CD8-positive, alpha-beta memory T cell (primary cell): ENCODE measurements around the gene CD200. TPM values are rescaled to one million over a fixed set of nuclear protein-coding genes. Genes with fewer than 3 reads are reported as not detected.

Source experiments
- CTCF ChIA-PET: fragments of 350-600 bp; sonication (Branson Sonifier 250); formaldehyde crosslinking; loops from one replicate; lab custom pipeline; 2021; ENCODE audit warnings: antibody characterized with exemption; lab: Charles Lee
- POLR2A ChIA-PET: fragments of 350-600 bp; sonication (Branson Sonifier 250); formaldehyde crosslinking; loops from one replicate; lab custom pipeline; 2021; ENCODE audit warnings: antibody characterized with exemption; lab: Charles Lee
- DNase-seq, 5 donors: peaks; one replicate each; pipeline versions ENCODE4 v3.0.0 to v3.0.0-alpha.2; 2020 to 2022; ENCODE audit warnings: mixed read lengths in 1 of 5
- H3K27ac ChIP-seq: one replicate; pipeline ENCODE4 v1.7.0; 2013; ENCODE audit warnings: low read depth, mild to moderate bottlenecking, low read length, moderate library complexity
- H3K27me3 ChIP-seq: 2 replicates; pipeline ENCODE4 v1.7.0; 2013; ENCODE audit warnings: low read length, mild to moderate bottlenecking; ENCODE audit not compliant: insufficient read depth, poor library complexity, severe bottlenecking
- H3K36me3 ChIP-seq: 2 replicates; pipeline ENCODE4 v1.7.0; 2013; ENCODE audit warnings: mild to moderate bottlenecking, low read length, moderate library complexity; ENCODE audit not compliant: insufficient read depth
- H3K4me1 ChIP-seq: 2 replicates; pipeline ENCODE4 v1.7.0; 2013; ENCODE audit warnings: mild to moderate bottlenecking, low read length, moderate library complexity; ENCODE audit not compliant: insufficient read depth
- H3K4me3 ChIP-seq: 2 replicates; pipeline ENCODE4 v1.7.0; 2013; ENCODE audit warnings: mild to moderate bottlenecking, low read length
- H3K9me3 ChIP-seq: 2 replicates; pipeline ENCODE4 v1.7.0; 2013; ENCODE audit warnings: mild to moderate bottlenecking, low read length
- H3K27ac Mint-ChIP-seq, 8 donors: one replicate each; pipeline ENCODE4 v1.8.0; 2020 to 2021; ENCODE audit warnings: mixed read lengths in 8 of 8, mild to moderate bottlenecking in 6 of 8, inconsistent platforms in 3 of 8, moderate library complexity in 3 of 8
- H3K27me3 Mint-ChIP-seq, 2 donors: one replicate each; pipeline ENCODE4 v1.8.0; 2020 to 2021; ENCODE audit warnings: mixed read lengths in 2 of 2, mild to moderate bottlenecking in 1 of 2, moderate library complexity in 1 of 2
- H3K36me3 Mint-ChIP-seq, 3 donors: one replicate each; pipeline ENCODE4 v1.8.0; 2020 to 2021; ENCODE audit warnings: mixed read lengths in 3 of 3, inconsistent platforms in 1 of 3, mild to moderate bottlenecking in 1 of 3
- H3K4me1 Mint-ChIP-seq, 3 donors: one replicate each; pipeline ENCODE4 v1.8.0; 2020 to 2021; ENCODE audit warnings: mixed read lengths in 3 of 3, inconsistent platforms in 1 of 3, mild to moderate bottlenecking in 1 of 3
- H3K4me3 Mint-ChIP-seq, 7 donors: one replicate each; pipeline ENCODE4 v1.8.0; 2020 to 2021; ENCODE audit warnings: mixed read lengths in 7 of 7, mild to moderate bottlenecking in 6 of 7, moderate library complexity in 4 of 7, inconsistent platforms in 2 of 7
- H3K9me3 Mint-ChIP-seq, 5 donors: one replicate each; pipeline ENCODE4 v1.8.0; 2020 to 2022; ENCODE audit warnings: mixed read lengths in 5 of 5, mild to moderate bottlenecking in 3 of 5, moderate library complexity in 2 of 5, inconsistent platforms in 1 of 5
- polyA plus RNA-seq: library from polyadenylated mRNA; unstranded; fragments of 300-500 nt; fragmentation: Illumina TruSeq; gene quantifications from one replicate; pipeline ENCODE4 v1.2.3, GENCODE V29; 2021
- total RNA-seq, 2 experiments: library from RNA; stranded (reverse); gene quantifications; one replicate each; pipeline ENCODE4 v1.2.3, GENCODE V29; 2021

CD200 gene
- total and polyA plus RNA-seq, 3 experiments from 2014 or later: 1.7 to 18.3 (median 17.9) TPM

GRCh38 chr3:112303764-112304325 lies 29.1 kb upstream of the CD200 start:
- Histone ChIP-seq H3K36me3 (no peaks in the 10 kb centered on the region), H3K4me3 (peak overlapping the region; percentile 62), H3K9me3 (no peaks in the 10 kb centered on the region), H3K4me1 (peaks cover 18% of the 10 kb centered on the region), H3K27me3 (no peaks in the 10 kb centered on the region), H3K27ac (no peak overlapping the region)
- POLR2A ChIA-PET: no interaction called here
- CTCF ChIA-PET: interaction anchor here (1.2 to 2.9 kb wide), 3 partner anchors 11 to 193 kb away, joined by 3 to 10 read pairs (median 8); no protein-coding TSS in a partner anchor
- H3K27ac Mint-ChIP-seq: no peak overlapping the region
- H3K27me3 Mint-ChIP-seq: no peaks in the 10 kb centered on the region
- peaks cover 1% of the 10 kb centered on the region in 3 donors for H3K4me1 Mint-ChIP-seq
- peak in 2 of 5 donors; percentile 6 to 49 for DNase-seq
- H3K36me3 Mint-ChIP-seq: no peaks in the 10 kb centered on the region
- H3K9me3 Mint-ChIP-seq: no peaks in the 10 kb centered on the region
- no peak overlapping the region for H3K4me3 Mint-ChIP-seq

DNA sequence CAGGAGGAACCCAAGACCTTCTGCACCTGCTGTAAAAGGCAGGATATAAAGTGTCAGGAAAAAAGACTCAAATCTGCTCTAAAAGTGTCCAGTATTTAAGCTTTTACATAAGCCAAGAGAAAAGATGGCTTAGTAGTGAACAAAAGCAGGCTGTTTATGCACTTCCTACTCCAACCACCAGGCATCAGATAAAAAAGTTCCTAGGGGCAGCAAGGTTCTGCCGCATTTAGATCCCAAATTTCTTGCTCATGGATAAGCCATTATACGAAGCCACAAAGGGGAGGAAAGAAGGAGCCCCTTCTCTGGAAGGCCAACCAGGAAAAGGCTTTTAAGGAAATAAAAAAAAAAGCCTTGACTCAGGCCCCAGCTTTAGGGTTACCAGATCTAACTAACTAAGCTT lies 28.3 kb upstream of the CD200 start:
- Histone ChIP-seq H3K4me1 (peaks cover 18% of the 10 kb centered on the region), H3K4me3 (peak overlapping the region; percentile 62), H3K27ac (no peak overlapping the region), H3K27me3 (no peaks in the 10 kb centered on the region), H3K9me3 (no peaks in the 10 kb centered on the region), H3K36me3 (no peaks in the 10 kb centered on the region)
- POLR2A ChIA-PET: no interaction called here
- no peak overlapping the region for H3K4me3 Mint-ChIP-seq
- no peaks in the 10 kb centered on the region for H3K4me1 Mint-ChIP-seq
- no peak overlapping the region for H3K27ac Mint-ChIP-seq
- H3K36me3 Mint-ChIP-seq: no peaks in the 10 kb centered on the region
- no peak for DNase-seq
- CTCF ChIA-PET: interaction anchor here (1.2 to 2.9 kb wide), 3 partner anchors 11 to 193 kb away, joined by 3 to 10 read pairs (median 8); no protein-coding TSS in a partner anchor
- no peaks in the 10 kb centered on the region for H3K27me3 Mint-ChIP-seq
- no peaks in the 10 kb centered on the region for H3K9me3 Mint-ChIP-seq

DNA sequence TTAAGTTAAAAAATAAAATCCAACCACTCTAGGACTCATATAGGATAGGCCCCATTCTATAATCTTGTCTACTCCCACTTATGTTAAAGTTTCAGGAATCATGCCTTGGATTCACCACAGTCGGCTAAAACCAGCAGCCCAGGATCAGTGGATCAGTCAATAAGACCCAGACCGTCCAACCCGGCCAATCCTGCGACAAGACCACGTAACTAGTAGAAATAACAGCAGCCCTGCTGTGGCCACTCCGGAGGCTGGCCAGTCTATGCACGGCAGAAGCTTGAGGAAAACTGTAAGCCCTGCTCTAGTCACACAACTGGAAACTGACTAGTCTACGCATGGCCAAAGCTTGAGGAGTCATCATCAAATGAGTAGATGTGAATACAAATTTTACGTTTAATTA lies 26.1 kb upstream of the CD200 start:
- CTCF ChIA-PET: no interaction called here
- Mint-ChIP-seq H3K4me1 (no peaks in the 10 kb centered on the region), H3K27ac (no peak overlapping the region), H3K36me3 (no peaks in the 10 kb centered on the region), H3K4me3 (no peak overlapping the region), H3K27me3 (no peaks in the 10 kb centered on the region), H3K9me3 (no peaks in the 10 kb centered on the region)
- H3K4me3 ChIP-seq: no peak overlapping the region
- POLR2A ChIA-PET: no interaction called here
- no peaks in the 10 kb centered on the region for H3K9me3 ChIP-seq
- DNase-seq: no peak
- no peaks in the 10 kb centered on the region for H3K27me3 ChIP-seq
- peaks cover 18% of the 10 kb centered on the region for H3K4me1 ChIP-seq
- no peaks in the 10 kb centered on the region for H3K36me3 ChIP-seq
- no peak overlapping the region for H3K27ac ChIP-seq

GRCh38 chr3:112307557-112307956 lies 25.4 kb upstream of the CD200 start:
- no peaks in the 10 kb centered on the region for H3K4me1 Mint-ChIP-seq
- POLR2A ChIA-PET: no interaction called here
- DNase-seq: no peak

DNA sequence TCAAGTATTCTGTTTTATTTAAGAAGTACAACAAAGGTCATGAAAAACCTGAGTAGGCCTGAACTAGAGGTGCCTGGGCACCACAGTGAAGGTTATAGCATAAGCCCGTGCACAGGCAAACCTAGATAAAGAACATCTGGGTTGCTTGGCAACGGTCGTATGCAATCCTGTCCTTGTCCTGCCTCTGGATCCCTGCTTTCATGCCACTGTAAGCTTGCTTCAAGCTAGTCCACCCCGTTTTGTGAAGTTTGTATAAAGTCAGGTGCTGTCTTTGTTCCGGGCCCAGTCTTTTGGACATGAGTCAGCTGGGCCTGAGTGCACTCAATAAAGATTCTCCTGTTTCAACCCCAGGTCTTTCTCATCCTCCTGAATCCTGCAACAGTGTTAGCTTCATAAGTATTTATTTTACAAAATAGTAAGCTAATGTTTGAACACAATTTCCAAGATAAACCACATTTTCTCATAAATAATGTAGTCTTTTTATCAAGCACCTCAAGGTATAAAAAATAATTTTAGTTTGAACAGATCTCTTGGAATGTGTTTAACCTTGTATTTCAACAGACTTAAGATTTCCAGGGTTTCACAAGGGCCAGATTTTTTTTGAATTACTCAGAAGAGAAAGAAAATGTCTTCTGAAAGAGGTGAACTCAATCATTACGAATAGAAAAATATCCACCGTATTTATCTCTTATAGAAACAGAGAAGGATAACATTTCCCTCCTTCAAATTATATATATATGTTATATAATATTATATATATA lies 24.6 kb upstream of the CD200 start:
- ChIA-PET CTCF (no interaction called here), POLR2A (no interaction called here)
- H3K36me3 ChIP-seq: no peaks in the 10 kb centered on the region
- Mint-ChIP-seq H3K27ac (no peak overlapping the region), H3K4me3 (no peak overlapping the region), H3K4me1 (no peaks in the 10 kb centered on the region), H3K27me3 (no peaks in the 10 kb centered on the region), H3K9me3 (no peaks in the 10 kb centered on the region), H3K36me3 (no peaks in the 10 kb centered on the region)
- H3K27me3 ChIP-seq: no peaks in the 10 kb centered on the region
- no peak for DNase-seq
- H3K4me1 ChIP-seq: peaks cover 14% of the 10 kb centered on the region
- no peaks in the 10 kb centered on the region for H3K9me3 ChIP-seq
- no peak overlapping the region for H3K27ac ChIP-seq
- no peak overlapping the region for H3K4me3 ChIP-seq

More at GRCh38 chr3:112307557-112307956, 25.4 kb upstream of the CD200 start:
- CTCF ChIA-PET: no interaction called here
- Mint-ChIP-seq H3K27ac (no peak overlapping the region), H3K9me3 (no peaks in the 10 kb centered on the region), H3K36me3 (no peaks in the 10 kb centered on the region), H3K4me3 (no peak overlapping the region), H3K27me3 (no peaks in the 10 kb centered on the region)
- Histone ChIP-seq H3K9me3 (no peaks in the 10 kb centered on the region), H3K27ac (no peak overlapping the region), H3K4me1 (peaks cover 18% of the 10 kb centered on the region), H3K4me3 (no peak overlapping the region), H3K36me3 (no peaks in the 10 kb centered on the region), H3K27me3 (no peaks in the 10 kb centered on the region)

GRCh38 chr3:112314649-112315048 lies 18.3 kb upstream of the CD200 start:
- Mint-ChIP-seq H3K27ac (peak overlapping the region in 1 of 8 donors; percentile 16), H3K36me3 (peaks cover 0 to 2% (median 0%) of the 10 kb centered on the region in 3 donors), H3K4me3 (no peak overlapping the region), H3K4me1 (no peaks in the 10 kb centered on the region), H3K27me3 (peaks cover 0 to 2% of the 10 kb centered on the region in 2 donors), H3K9me3 (peaks cover 0 to 4% (median 0%) of the 10 kb centered on the region in 5 donors)
- DNase-seq: no peak
- no peaks in the 10 kb centered on the region for H3K4me1 ChIP-seq
- no peaks in the 10 kb centered on the region for H3K9me3 ChIP-seq
- H3K36me3 ChIP-seq: no peaks in the 10 kb centered on the region
- H3K4me3 ChIP-seq: no peak overlapping the region
- ChIA-PET CTCF (no interaction called here), POLR2A (no interaction called here)
- H3K27me3 ChIP-seq: no peaks in the 10 kb centered on the region
- H3K27ac ChIP-seq: no peak overlapping the region

- H3K4me3 Mint-ChIP-seq: no peak overlapping the region
- CTCF ChIA-PET: interaction anchor here (0.6 to 1.8 kb wide), 2 partner anchors 23 to 650 kb away, joined by 3 to 5 read pairs; no protein-coding TSS in a partner anchor
- no peak overlapping the region for H3K27ac Mint-ChIP-seq
- H3K36me3 Mint-ChIP-seq: peaks cover 0 to 2% (median 0%) of the 10 kb centered on the region in 3 donors
- Histone ChIP-seq H3K27me3 (no peaks in the 10 kb centered on the region), H3K4me3 (no peak overlapping the region), H3K4me1 (no peaks in the 10 kb centered on the region), H3K27ac (no peak overlapping the region), H3K9me3 (no peaks in the 10 kb centered on the region), H3K36me3 (no peaks in the 10 kb centered on the region)
- H3K27me3 Mint-ChIP-seq: peaks cover 0 to 2% of the 10 kb centered on the region in 2 donors
- peaks cover 0 to 4% (median 0%) of the 10 kb centered on the region in 5 donors for H3K9me3 Mint-ChIP-seq
- POLR2A ChIA-PET: no interaction called here
- H3K4me1 Mint-ChIP-seq: no peaks in the 10 kb centered on the region
- DNase-seq: no peak
Measured at GRCh38 chr3:112315791-112316190, 17.2 kb upstream of the CD200 start.
